Stimulated activated CD8-positive, alpha-beta memory T cell treated with anti-CD3 and anti-CD28 coated beads, Interleukin-15, amount 100 ng/mL, for 48 hours (primary cell): ENCODE results near the gene MED13L.
"Not testable (repeated sequence)": the region's sequence is repeated elsewhere in the genome, so short reads cannot be mapped to it uniquely, and the experiment has no call there.

ENCODE experiments used
- DNase-seq, 2 donors: peaks; one replicate each; pipeline ENCODE4 v3.0.0-alpha.2; 2020; ENCODE audit warnings: low read depth in 2 of 2

MED13L gene

DNA sequence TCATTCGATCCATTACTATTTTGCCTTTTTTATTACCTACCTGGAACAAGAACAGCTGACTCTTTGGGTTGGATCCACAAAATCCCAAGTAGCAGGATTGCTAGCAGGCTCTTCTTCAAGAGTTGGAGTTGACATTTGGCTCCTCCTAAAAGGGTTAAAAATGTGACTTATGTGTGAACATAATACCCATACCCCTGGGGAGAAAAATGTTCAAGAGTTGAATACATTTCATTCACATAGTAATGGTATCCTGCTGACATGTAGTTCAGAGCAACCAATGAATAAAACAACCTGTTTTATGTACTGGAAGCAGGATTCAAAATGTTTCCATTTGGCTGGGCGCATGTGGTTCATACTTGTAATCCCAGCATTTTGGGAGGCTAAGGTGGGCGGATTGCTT, 264.7 kb downstream of the MED13L start:
- DNase-seq, result no peak

- no peak for DNase-seq
Observed at GRCh38 chr12:116011217-116011616, 266.3 kb downstream of the MED13L start.

DNA sequence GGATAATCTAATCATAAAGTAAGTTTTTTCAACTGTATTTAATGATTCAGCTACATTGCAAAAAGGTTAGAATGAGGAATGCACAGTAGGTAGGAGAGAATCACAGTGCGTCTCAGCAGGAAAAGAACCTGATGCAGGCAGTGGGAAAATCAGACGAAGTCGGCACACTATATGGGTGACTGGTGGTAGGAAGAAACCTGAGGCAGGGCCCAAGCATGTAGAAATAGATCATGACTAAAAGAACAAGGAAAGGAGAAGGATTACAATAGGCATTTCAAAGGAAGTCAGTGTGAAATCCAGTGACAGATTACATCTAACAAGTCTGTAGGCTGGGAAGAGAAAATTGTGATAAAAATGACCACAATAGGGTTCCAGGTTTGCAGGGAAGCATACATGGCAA, 267.0 kb downstream of the MED13L start:
- DNase-seq, result no peak

- DNase-seq, result no peak
Observed at GRCh38 chr12:116009805-116010204, 267.7 kb downstream of the MED13L start.

- DNase-seq, result no peak
Observed at GRCh38 chr12:116006141-116006540, 271.4 kb downstream of the MED13L start.

DNA sequence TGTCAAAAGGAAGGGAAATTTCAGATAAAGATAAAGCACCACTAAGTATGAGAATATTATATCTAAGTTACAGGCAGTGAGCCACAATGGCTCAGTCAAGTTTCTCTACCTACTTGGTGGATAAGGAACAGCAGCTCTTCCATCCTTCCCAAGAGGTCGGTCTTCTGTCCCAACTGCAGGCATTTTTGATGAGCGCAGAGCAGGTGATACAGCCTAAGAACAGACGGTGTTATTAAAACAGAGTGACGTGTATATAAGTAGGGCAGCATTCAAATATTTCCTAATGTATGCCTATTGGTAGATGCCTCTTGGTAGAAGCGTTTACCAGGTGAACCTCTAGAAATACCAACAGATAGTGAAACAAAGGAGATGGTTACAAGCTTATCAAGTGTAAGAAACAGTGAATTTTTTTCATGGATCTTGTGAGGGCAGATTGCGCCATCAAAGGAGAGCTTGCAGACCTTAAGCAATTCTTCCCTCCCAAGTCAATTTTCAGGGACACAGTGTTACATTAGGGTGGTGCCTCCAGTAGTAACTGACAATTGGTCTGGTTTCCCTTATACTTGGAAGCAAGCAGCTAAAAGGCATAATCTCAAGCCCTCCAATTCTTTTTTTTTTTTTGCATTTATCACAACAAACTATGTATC, 274.5 kb downstream of the MED13L start:
- DNase-seq, result no peak

- no peak for DNase-seq
Observed at GRCh38 chr12:116000252-116000651, 277.2 kb downstream of the MED13L start.

DNA sequence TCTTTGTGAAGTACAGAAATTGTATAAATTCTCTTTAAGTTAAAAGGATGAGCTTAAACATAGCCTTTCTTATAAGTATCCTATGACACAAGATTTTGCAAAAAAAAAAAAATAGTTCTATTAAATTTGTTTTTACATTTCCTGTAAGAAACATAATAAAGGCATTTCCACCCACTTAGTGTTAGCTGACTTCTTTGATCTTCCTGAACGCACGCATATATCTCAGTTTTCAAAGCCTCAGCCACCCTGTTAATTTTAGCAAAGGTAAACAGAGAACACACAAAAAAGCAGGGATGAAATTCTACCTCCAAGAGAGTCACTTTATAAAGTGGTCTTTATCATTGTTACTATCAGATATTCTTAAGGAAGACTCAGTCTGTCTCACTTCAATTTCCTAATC, 277.9 kb downstream of the MED13L start:
- DNase-seq, result no peak

DNA sequence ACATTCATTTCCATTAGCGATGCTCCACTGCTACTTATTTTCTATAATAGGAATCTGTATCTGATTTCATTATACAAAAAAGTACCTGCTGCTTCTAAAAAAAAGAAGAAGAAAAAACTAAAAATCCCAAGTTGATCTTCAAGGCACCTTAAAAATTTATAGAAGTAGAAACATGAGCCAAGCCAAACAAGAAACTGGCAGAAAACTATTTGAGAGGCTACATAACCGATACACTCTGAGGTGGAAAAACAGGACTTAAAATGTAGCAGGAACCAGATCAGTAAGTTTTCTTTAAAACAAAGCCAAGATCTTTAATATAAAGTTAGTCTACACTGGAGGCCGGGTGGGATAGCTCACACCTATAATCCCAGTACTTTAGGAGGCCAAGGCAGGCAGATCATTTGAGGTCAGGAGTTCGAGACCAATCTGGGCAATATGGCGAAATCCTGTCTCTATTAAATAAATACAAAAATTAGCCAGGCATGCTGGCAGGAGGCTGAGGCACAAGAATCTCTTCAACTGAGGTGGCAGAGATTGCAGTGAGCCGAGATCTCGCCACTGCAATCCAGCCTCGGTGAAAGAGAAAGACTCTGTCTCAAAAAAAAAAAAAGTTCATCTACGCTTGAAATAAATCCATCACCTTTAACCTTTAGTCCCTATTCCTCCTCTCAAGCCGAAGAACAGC, 278.6 kb downstream of the MED13L start:
- no peak for DNase-seq

- no peak for DNase-seq
Observed at GRCh38 chr12:115998119-115998633, 279.3 kb downstream of the MED13L start.

GRCh38 chr12:115993737-115994136, 283.8 kb downstream of the MED13L start:
- DNase-seq, result no peak

GRCh38 chr12:115990241-115990640, 287.3 kb downstream of the MED13L start:
- DNase-seq, result no peak

GRCh38 chr12:115988625-115989563, 288.6 kb downstream of the MED13L start:
- no peak for DNase-seq

- DNase-seq, result no peak
Observed at GRCh38 chr12:115988212-115988611, 289.3 kb downstream of the MED13L start.

- DNase-seq, result no peak
Observed at GRCh38 chr12:115984616-115985015, 292.9 kb downstream of the MED13L start.

DNA sequence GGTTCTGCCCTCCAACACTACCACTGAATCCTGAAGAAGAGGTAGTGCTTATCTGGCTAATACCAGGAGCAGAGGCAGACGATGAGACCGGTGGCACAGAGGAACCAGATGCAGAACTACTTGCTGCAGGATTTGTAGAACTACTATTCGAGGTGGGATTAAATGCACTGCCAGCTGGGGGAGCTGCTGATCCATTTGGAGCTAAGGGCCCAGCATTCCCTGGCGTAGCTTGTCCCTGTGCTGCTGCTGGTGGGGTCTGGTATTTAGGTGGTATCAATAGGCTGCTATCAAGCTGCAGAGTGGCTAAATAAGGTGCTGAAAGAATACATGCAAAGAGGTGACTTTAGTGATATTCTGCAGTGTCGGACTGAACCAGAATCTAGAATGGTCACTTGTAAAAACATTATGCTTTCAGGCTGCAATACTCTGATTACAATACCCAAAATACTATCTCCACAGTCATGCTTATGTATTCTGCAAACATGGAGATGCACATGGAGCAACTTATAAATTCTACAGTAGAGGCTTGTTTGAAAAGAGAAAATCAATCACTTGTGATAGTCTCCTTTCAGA, 294.2 kb downstream of the MED13L start:
- no peak for DNase-seq

GRCh38 chr12:115980339-115980738, 297.2 kb downstream of the MED13L start:
- no peak for DNase-seq

GRCh38 chr12:115979851-115980250, 297.6 kb downstream of the MED13L start:
- DNase-seq, result no peak

GRCh38 chr12:115979351-115979750, 298.1 kb downstream of the MED13L start:
- DNase-seq, result no peak

- DNase-seq, result not testable (repeated sequence)
Observed at GRCh38 chr12:115976829-115977228, 300.7 kb downstream of the MED13L start.

- no peak for DNase-seq
Observed at GRCh38 chr12:115975411-115975810, 302.1 kb downstream of the MED13L start.
